K562 (cell line): ENCODE measurements around the gene NOM1. TPM values are rescaled to one million over a fixed set of nuclear protein-coding genes. Genes with fewer than 3 reads are reported as not detected.

Experiments used
- ETV1 ChIP-seq: fragments of 450-650 bp; conservative IDR thresholded peaks from 2 replicates; pipeline ENCODE4 v1.6.1; 2016; ENCODE audit warnings: missing genetic modification characterization, control low read depth, low read depth, missing compliant biosample characterization
- MEIS2 ChIP-seq: fragments of 450-650 bp; IDR thresholded peaks from 2 replicates; pipeline ENCODE4 v1.6.1; 2014; ENCODE audit warnings: mild to moderate bottlenecking; ENCODE audit not compliant: partially characterized antibody
- POLR2AphosphoS5 ChIP-seq: IDR thresholded peaks from 2 replicates; pipeline ENCODE4 v1.6.1; 2011; ENCODE audit warnings: mild to moderate bottlenecking, low read depth, low read length, moderate library complexity; ENCODE audit not compliant: control insufficient read depth, insufficient read depth
- polyA plus RNA-seq, 8 experiments: library from polyadenylated mRNA; depleted of rRNA in 4 of 8; stranded (reverse) in 5 of 8; unstranded in 3 of 8; fragments of >200 nt; fragmentation: Nextera tagmentation in 2 of 8; fragmentation: Illumina TruSeq in 1 of 8; extraction: Ambion mirVana in 2 of 8; extraction: Trizol in 1 of 8; gene quantifications; 2 replicates each; pipeline versions ENCODE4 v1.2.1 to v1.2.3, GENCODE V29; 2011 to 2014; ENCODE audit warnings: inconsistent platforms in 1 of 8, missing spikeins in 1 of 8
- total RNA-seq, 7 experiments: library from RNA; depleted of rRNA in 6 of 7; stranded (reverse); fragments of >200 nt in 6 of 7; fragmentation: Illumina TruSeq in 2 of 7; extraction: Trizol in 2 of 7; gene quantifications; 2 replicates each; pipeline versions ENCODE4 v1.2.1 to v1.2.3, GENCODE V29; 2011 to 2021; ENCODE audit warnings: low replicate concordance in 1 of 7
- TF ChIP-seq, protein P1 (sequence below), 3 experiments: IDR thresholded peaks in 2 of 3; conservative IDR thresholded peaks in 1 of 3; 2 replicates each; pipeline ENCODE4 v1.5.1; 2011 to 2012; ENCODE audit warnings: low read length in 3 of 3, mild to moderate bottlenecking in 3 of 3, control low read depth in 2 of 3, improper control_type of control experiment in 1 of 3, inconsistent platforms in 1 of 3, low read depth in 1 of 3, mixed read lengths in 1 of 3, moderate library complexity in 1 of 3; ENCODE audit not compliant: insufficient read depth in 2 of 3
- TF ChIP-seq, protein P2 (sequence below): fragments of 200-800 bp; sonication (Bioruptor generic); IDR thresholded peaks from 2 replicates; pipeline ENCODE4 v1.6.1; 2017; ENCODE audit warnings: missing genetic modification characterization, missing compliant biosample characterization

The NOM1 gene
- total and polyA plus RNA-seq, 9 of the 15 experiments (the other 6 are each of a cell fraction or from before 2014, with no cell fraction given) = 6.8 to 47.3 (median 37.4) TPM

GRCh38 chr7:156947120-156947843 lies 2.2 kb upstream of the NOM1 start (continued):
- TF ChIP-seq, protein P1, sequence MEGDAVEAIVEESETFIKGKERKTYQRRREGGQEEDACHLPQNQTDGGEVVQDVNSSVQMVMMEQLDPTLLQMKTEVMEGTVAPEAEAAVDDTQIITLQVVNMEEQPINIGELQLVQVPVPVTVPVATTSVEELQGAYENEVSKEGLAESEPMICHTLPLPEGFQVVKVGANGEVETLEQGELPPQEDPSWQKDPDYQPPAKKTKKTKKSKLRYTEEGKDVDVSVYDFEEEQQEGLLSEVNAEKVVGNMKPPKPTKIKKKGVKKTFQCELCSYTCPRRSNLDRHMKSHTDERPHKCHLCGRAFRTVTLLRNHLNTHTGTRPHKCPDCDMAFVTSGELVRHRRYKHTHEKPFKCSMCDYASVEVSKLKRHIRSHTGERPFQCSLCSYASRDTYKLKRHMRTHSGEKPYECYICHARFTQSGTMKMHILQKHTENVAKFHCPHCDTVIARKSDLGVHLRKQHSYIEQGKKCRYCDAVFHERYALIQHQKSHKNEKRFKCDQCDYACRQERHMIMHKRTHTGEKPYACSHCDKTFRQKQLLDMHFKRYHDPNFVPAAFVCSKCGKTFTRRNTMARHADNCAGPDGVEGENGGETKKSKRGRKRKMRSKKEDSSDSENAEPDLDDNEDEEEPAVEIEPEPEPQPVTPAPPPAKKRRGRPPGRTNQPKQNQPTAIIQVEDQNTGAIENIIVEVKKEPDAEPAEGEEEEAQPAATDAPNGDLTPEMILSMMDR (IDR thresholded peaks at IDR 0.05 in 2 of 3, conservative IDR thresholded peaks at IDR 0.05 in 1 of 3; ENCODE audit: insufficient read depth in 2 of 3, low read depth in 1 of 3, low read length in 3 of 3) = 0 out of 6 replicates have a peak, but pooled peaks of 1 of the 3 experiments have one; percentile 0
- TF ChIP-seq MEIS2 (peak; percentile 60), ETV1 (tag) (no peak), POLR2AphosphoS5 (no peak)
- TF ChIP-seq, protein P2, sequence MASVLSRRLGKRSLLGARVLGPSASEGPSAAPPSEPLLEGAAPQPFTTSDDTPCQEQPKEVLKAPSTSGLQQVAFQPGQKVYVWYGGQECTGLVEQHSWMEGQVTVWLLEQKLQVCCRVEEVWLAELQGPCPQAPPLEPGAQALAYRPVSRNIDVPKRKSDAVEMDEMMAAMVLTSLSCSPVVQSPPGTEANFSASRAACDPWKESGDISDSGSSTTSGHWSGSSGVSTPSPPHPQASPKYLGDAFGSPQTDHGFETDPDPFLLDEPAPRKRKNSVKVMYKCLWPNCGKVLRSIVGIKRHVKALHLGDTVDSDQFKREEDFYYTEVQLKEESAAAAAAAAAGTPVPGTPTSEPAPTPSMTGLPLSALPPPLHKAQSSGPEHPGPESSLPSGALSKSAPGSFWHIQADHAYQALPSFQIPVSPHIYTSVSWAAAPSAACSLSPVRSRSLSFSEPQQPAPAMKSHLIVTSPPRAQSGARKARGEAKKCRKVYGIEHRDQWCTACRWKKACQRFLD (CRISPR knock-in tag) = no peak
- TF ChIP-seq, all 486 proteins: peak for 5
